ENCODE data around the gene DNAL1. TPM values are rescaled to one million over a fixed set of nuclear protein-coding genes. Genes with fewer than 3 reads are reported as not detected.
"Not testable (repeated sequence)": the region's sequence is repeated elsewhere in the genome, so short reads cannot be mapped to it uniquely, and the experiment has no call there.

Gene DNAL1
- total RNA-seq, 1 donor from 2014 or later = 29.4 TPM

DNA sequence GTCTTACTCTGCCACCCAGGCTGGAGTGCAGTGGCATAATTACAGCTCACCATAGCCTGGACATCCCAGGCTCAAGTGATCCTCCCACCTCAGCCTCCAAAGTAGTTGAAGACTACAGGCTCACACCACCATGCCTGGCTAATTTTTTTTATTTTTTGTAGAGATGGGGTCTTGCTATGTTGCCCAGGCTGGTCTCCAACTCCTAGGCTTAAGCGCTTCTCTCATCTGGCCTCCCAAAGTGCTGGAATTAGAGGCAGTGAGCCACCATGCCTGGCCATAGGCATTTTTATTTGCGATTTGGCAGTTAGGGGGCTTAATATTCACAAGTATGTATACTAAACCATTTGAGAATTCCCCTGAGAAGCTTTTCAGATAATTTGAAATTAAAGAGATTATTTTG is 50.3 kb downstream of the DNAL1 start:
- Histone ChIP-seq H3K36me3 (no peaks in the 10 kb centered on the region), H3K4me3 (no peak overlapping the region), H3K79me2 (ENCODE audit: low read depth) (no peaks in the 10 kb centered on the region), H3K9ac (no peak overlapping the region), H3K9me3 (ENCODE audit: low read depth) (no peaks in the 10 kb centered on the region), H4K20me1 (ENCODE audit: low read depth) (no peaks in the 10 kb centered on the region), H3K27me3 (no peaks in the 10 kb centered on the region), H3F3A (ENCODE audit: low read depth) (no peaks in the 10 kb centered on the region), H3K4me2 (no peak overlapping the region), H2AFZ (replicated peaks) (no peak overlapping the region), H3K27ac (no peak overlapping the region), H3K4me1 (no peaks in the 10 kb centered on the region)
- Mint-ChIP-seq H3K4me1 (no peaks in the 10 kb centered on the region), H3K4me3 (no peak overlapping the region), H3K27ac (no peak overlapping the region), H3K27me3 (ENCODE audit: insufficient read depth, low read depth) (no peaks in the 10 kb centered on the region), H3K36me3 (peaks cover 21% of the 10 kb centered on the region), H3K9me3 (no peaks in the 10 kb centered on the region)
- no peak for DNase-seq (ENCODE audit: low spot score)
- no peak for TF ChIP-seq EZH2 (IDR thresholded peaks at IDR 0.05)
- TF ChIP-seq EZH2phosphoT487 (IDR thresholded peaks at IDR 0.05) = no peak

GRCh38 chr14:73695997-73696396 is 51.2 kb downstream of the DNAL1 start:
- no peak for TF ChIP-seq EZH2 (IDR thresholded peaks at IDR 0.05)
- TF ChIP-seq, protein P1, sequence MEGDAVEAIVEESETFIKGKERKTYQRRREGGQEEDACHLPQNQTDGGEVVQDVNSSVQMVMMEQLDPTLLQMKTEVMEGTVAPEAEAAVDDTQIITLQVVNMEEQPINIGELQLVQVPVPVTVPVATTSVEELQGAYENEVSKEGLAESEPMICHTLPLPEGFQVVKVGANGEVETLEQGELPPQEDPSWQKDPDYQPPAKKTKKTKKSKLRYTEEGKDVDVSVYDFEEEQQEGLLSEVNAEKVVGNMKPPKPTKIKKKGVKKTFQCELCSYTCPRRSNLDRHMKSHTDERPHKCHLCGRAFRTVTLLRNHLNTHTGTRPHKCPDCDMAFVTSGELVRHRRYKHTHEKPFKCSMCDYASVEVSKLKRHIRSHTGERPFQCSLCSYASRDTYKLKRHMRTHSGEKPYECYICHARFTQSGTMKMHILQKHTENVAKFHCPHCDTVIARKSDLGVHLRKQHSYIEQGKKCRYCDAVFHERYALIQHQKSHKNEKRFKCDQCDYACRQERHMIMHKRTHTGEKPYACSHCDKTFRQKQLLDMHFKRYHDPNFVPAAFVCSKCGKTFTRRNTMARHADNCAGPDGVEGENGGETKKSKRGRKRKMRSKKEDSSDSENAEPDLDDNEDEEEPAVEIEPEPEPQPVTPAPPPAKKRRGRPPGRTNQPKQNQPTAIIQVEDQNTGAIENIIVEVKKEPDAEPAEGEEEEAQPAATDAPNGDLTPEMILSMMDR (IDR thresholded peaks at IDR 0.05) = no peak
- no peak for TF ChIP-seq EZH2phosphoT487 (IDR thresholded peaks at IDR 0.05)
- no peak overlapping the region for H3K4me2 ChIP-seq
- H3K27ac Mint-ChIP-seq = no peak overlapping the region
- no peaks in the 10 kb centered on the region for H3K9me3 ChIP-seq (ENCODE audit: low read depth)
- no peak overlapping the region for H2AFZ ChIP-seq (replicated peaks)
- no peak for DNase-seq (ENCODE audit: low spot score)
- no peaks in the 10 kb centered on the region for H3K4me1 ChIP-seq
- no peaks in the 10 kb centered on the region for H3K4me1 Mint-ChIP-seq
- no peaks in the 10 kb centered on the region for H3F3A ChIP-seq (ENCODE audit: low read depth)
- H3K9ac ChIP-seq = no peak overlapping the region
- no peaks in the 10 kb centered on the region for H3K9me3 Mint-ChIP-seq
- H3K4me3 ChIP-seq = no peak overlapping the region
- H3K36me3 Mint-ChIP-seq = peaks cover 17% of the 10 kb centered on the region
- no peak overlapping the region for H3K27ac ChIP-seq
- no peaks in the 10 kb centered on the region for H4K20me1 ChIP-seq (ENCODE audit: low read depth)
- H3K79me2 ChIP-seq (ENCODE audit: low read depth) = no peaks in the 10 kb centered on the region
- no peak overlapping the region for H3K4me3 Mint-ChIP-seq
- no peaks in the 10 kb centered on the region for H3K27me3 Mint-ChIP-seq (ENCODE audit: insufficient read depth, low read depth)
- no peaks in the 10 kb centered on the region for H3K27me3 ChIP-seq
- H3K36me3 ChIP-seq = no peaks in the 10 kb centered on the region

DNA sequence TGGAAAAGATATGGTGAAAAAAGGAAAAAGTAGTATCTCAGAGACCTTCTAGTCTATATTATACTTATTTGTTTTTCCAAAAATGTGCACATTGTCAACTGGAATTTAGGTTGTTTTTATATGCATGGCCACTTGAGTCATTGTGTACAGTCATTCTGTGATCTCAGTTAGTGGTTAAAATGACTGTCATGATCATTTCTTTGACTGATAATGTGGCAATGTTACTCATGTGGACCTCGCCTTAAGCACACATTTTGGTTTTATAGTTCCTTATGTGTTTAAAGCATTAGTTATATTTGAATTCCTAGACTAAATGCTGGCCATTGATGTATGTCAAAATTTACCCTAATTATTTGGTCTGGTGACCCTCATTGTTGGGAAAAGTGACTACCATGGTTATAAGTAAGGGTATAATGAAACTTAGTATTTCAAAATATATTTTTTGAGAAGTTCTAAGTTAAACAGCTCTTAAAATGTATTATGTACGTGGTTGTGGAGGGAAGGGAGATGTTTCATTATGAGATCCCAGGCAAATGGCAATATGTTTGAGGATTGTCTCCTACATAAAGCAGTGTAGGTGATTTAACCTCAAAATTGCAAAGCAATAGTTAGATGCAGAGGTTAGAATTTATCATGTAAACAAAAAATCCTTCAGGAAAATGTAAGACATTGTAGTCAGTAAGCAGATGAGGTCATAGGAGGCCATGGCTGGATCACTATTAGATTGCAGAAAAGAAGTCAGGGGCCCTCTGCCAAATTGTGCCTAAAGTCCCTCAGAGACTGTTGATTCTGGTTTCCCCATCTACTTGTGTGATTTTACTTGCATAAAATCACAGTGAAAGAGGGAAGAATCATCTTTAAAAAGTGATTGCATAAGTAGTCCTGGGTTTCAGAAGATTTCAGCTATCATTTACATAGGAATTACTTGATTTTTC is 51.9 kb downstream of the DNAL1 start:
- H3K4me3 ChIP-seq = no peak overlapping the region
- no peaks in the 10 kb centered on the region for H3K36me3 ChIP-seq
- no peaks in the 10 kb centered on the region for H4K20me1 ChIP-seq (ENCODE audit: low read depth)
- H3K4me2 ChIP-seq = no peak overlapping the region
- H3K4me3 Mint-ChIP-seq = no peak overlapping the region
- no peak for DNase-seq (ENCODE audit: low spot score)
- H3K36me3 Mint-ChIP-seq = peaks cover 17% of the 10 kb centered on the region
- H3K9me3 ChIP-seq (ENCODE audit: low read depth) = no peaks in the 10 kb centered on the region
- H3K4me1 Mint-ChIP-seq = no peaks in the 10 kb centered on the region
- no peak overlapping the region for H3K27ac ChIP-seq
- H3K27me3 ChIP-seq = no peaks in the 10 kb centered on the region
- no peak overlapping the region for H3K27ac Mint-ChIP-seq
- H3K4me1 ChIP-seq = no peaks in the 10 kb centered on the region
- H3K9me3 Mint-ChIP-seq = no peaks in the 10 kb centered on the region
- no peak for TF ChIP-seq EZH2phosphoT487 (IDR thresholded peaks at IDR 0.05)
- no peak for TF ChIP-seq EZH2 (IDR thresholded peaks at IDR 0.05)
- TF ChIP-seq, protein P1 (IDR thresholded peaks at IDR 0.05) = no peak
- H3K9ac ChIP-seq = no peak overlapping the region
- H3F3A ChIP-seq (ENCODE audit: low read depth) = no peaks in the 10 kb centered on the region
- no peak overlapping the region for H2AFZ ChIP-seq (replicated peaks)
- H3K79me2 ChIP-seq (ENCODE audit: low read depth) = no peaks in the 10 kb centered on the region
- no peaks in the 10 kb centered on the region for H3K27me3 Mint-ChIP-seq (ENCODE audit: insufficient read depth, low read depth)

DNA sequence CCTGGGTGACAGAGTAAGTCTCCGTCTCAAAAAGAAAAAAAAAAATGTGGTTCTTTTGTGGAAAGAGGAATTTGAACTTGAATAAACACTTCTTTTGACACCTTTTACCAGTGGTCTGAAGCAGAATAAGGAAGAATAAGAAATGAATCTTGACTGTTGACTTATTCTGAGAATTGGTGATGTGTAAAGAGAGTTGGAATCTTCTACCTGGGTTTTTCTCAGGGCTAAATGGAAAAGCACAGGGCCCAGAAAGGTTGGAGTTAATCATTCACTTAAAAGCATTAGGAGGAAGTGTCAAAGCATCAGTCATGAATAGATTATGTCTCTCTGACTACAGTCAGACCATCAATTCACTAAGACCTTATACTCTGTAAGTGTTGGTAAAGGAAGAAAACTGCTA is 55.5 kb downstream of the DNAL1 start:
- H3F3A ChIP-seq (ENCODE audit: low read depth) = no peaks in the 10 kb centered on the region
- no peak overlapping the region for H3K27ac Mint-ChIP-seq

GRCh38 chr14:73708076-73708475 is 63.3 kb downstream of the DNAL1 start:
- H3K4me1 Mint-ChIP-seq = peaks cover 35% of the 10 kb centered on the region
- DNase-seq (ENCODE audit: low spot score); H3K4me3 Mint-ChIP-seq; H3K9me3 Mint-ChIP-seq; H3K36me3 ChIP-seq; H3K9me3 ChIP-seq (ENCODE audit: low read depth); H3K4me1 ChIP-seq; H3K27ac Mint-ChIP-seq; H3K4me2 ChIP-seq; H3F3A ChIP-seq (ENCODE audit: low read depth); H3K27me3 ChIP-seq; H3K27ac ChIP-seq; H3K4me3 ChIP-seq; H2AFZ ChIP-seq (replicated peaks); H3K9ac ChIP-seq: not testable (repeated sequence)
- H3K36me3 Mint-ChIP-seq = peaks cover 20% of the 10 kb centered on the region
- Histone ChIP-seq H3K79me2 (ENCODE audit: low read depth) (peaks cover 23% of the 10 kb centered on the region), H4K20me1 (ENCODE audit: low read depth) (peaks cover 24% of the 10 kb centered on the region)
- H3K27me3 Mint-ChIP-seq (ENCODE audit: insufficient read depth, low read depth) = peaks cover 14% of the 10 kb centered on the region

More for the DNA sequence above, 55.5 kb downstream of the DNAL1 start:
- Mint-ChIP-seq H3K36me3 (peaks cover 20% of the 10 kb centered on the region), H3K27me3 (ENCODE audit: insufficient read depth, low read depth) (peaks cover 5% of the 10 kb centered on the region), H3K4me1 (peaks cover 6% of the 10 kb centered on the region), H3K4me3 (no peak overlapping the region), H3K9me3 (peaks cover 7% of the 10 kb centered on the region)
- H3K9ac ChIP-seq = no peak overlapping the region
- no peaks in the 10 kb centered on the region for H4K20me1 ChIP-seq (ENCODE audit: low read depth)
- no peak overlapping the region for H2AFZ ChIP-seq (replicated peaks)
- no peak overlapping the region for H3K4me2 ChIP-seq
- H3K79me2 ChIP-seq (ENCODE audit: low read depth) = no peaks in the 10 kb centered on the region
- H3K27me3 ChIP-seq = no peaks in the 10 kb centered on the region
- H3K4me3 ChIP-seq = no peak overlapping the region
- TF ChIP-seq EZH2phosphoT487 (IDR thresholded peaks at IDR 0.05) (no peak), EZH2 (IDR thresholded peaks at IDR 0.05) (no peak)
- TF ChIP-seq, protein P1 (IDR thresholded peaks at IDR 0.05) = no peak
- no peaks in the 10 kb centered on the region for H3K4me1 ChIP-seq
- H3K9me3 ChIP-seq (ENCODE audit: low read depth) = no peaks in the 10 kb centered on the region
- no peak for DNase-seq (ENCODE audit: low spot score)
- no peaks in the 10 kb centered on the region for H3K36me3 ChIP-seq
- H3K27ac ChIP-seq = no peak overlapping the region
